Caco-2 (cell line): ENCODE data around the gene C1GALT1C1. TPM values are rescaled to one million over a fixed set of nuclear protein-coding genes. Genes with fewer than 3 reads are reported as not detected.

Experiments used
- BruUV-seq: library from RNA; stranded (reverse); fragments of 400-500 nt; replicated peaks from 2 replicates; lab custom pipeline; 2021; lab: Mats Ljungman, UMichigan
- CTCF ChIA-PET: fragments of 300-600 bp; sonication (Branson Sonifier 250); formaldehyde crosslinking; loops from one replicate; lab custom pipeline; 2022; ENCODE audit warnings: antibody characterized with exemption; lab: Charles Lee
- POLR2A ChIA-PET: fragments of 300-600 bp; sonication (Branson Sonifier 250); formaldehyde crosslinking; loops from one replicate; lab custom pipeline; 2022; ENCODE audit warnings: antibody characterized with exemption; lab: Charles Lee
- DNase-seq, 2 experiments: peaks; one replicate each; pipeline versions ENCODE4 v3.0.0 to v3.0.0-alpha.2; 2020 to 2022
- H3K27me3 ChIP-seq: replicated peaks from 2 replicates; pipeline ENCODE4 v1.6.0; 2011; ENCODE audit warnings: low read length; ENCODE audit not compliant: control insufficient read depth, insufficient read depth
- H3K36me3 ChIP-seq: 2 replicates; pipeline ENCODE4 v1.5.1; 2011; ENCODE audit warnings: low read length; ENCODE audit not compliant: control insufficient read depth, insufficient read depth
- H3K4me1 ChIP-seq: fragments of 250-450 bp; sonication (Bioruptor Pico); 2 replicates; pipeline ENCODE4 v1.5.1; 2020; ENCODE audit warnings: mild to moderate bottlenecking
- H3K4me3 ChIP-seq: 2 replicates; pipeline ENCODE4 v1.5.1; 2011; ENCODE audit warnings: low read depth, mild to moderate bottlenecking, control low read depth, low read length
- H3K9me3 ChIP-seq: fragments of 250-450 bp; sonication (Bioruptor Pico); 2 replicates; pipeline ENCODE4 v1.5.1; 2020; ENCODE audit warnings: mild to moderate bottlenecking, moderate library complexity
- H3K27ac Mint-ChIP-seq: one replicate; pipeline ENCODE4 v1.8.0; 2022; ENCODE audit warnings: mixed read lengths; ENCODE audit not compliant: unreplicated experiment
- H3K27me3 Mint-ChIP-seq: one replicate; pipeline ENCODE4 v1.8.0; 2022; ENCODE audit warnings: mixed read lengths; ENCODE audit not compliant: insufficient read depth, unreplicated experiment
- H3K36me3 Mint-ChIP-seq: one replicate; pipeline ENCODE4 v1.8.0; 2022; ENCODE audit warnings: mild to moderate bottlenecking, mixed read lengths; ENCODE audit not compliant: insufficient read depth, unreplicated experiment
- H3K4me1 Mint-ChIP-seq: one replicate; pipeline ENCODE4 v1.8.0; 2022; ENCODE audit warnings: low read depth, mixed read lengths; ENCODE audit not compliant: unreplicated experiment
- H3K4me3 Mint-ChIP-seq: one replicate; pipeline ENCODE4 v1.8.0; 2022; ENCODE audit warnings: mild to moderate bottlenecking, moderate library complexity, mixed read lengths; ENCODE audit not compliant: unreplicated experiment
- H3K9me3 Mint-ChIP-seq: one replicate; pipeline ENCODE4 v1.8.0; 2022; ENCODE audit warnings: mixed read lengths; ENCODE audit not compliant: unreplicated experiment
- intact Hi-C: fragments of 100-400 bp; cut with micrococcal nuclease; formaldehyde crosslinking; loops from one replicate; pipeline ENCODE4 v1.10.0; 2022; ENCODE audit not compliant: unreplicated experiment
- total RNA-seq: library from RNA; stranded (reverse); gene quantifications from 2 replicates; pipeline ENCODE4 v1.2.3, GENCODE V29; 2022
- TF ChIP-seq, protein P1 (sequence below), 2 experiments: fragments of 200-600 bp in 1 of 2; IDR thresholded peaks; 1 replicate in 1 of 2; 2 replicates in 1 of 2; pipeline versions ENCODE4 v1.5.1 to v1.8.0; 2011 to 2022; ENCODE audit warnings: antibody characterized with exemption in 1 of 2, control low read depth in 1 of 2, inconsistent platforms in 1 of 2, low read depth in 1 of 2, low read length in 1 of 2, mild to moderate bottlenecking in 1 of 2, moderate library complexity in 1 of 2; ENCODE audit not compliant: insufficient read depth in 1 of 2, severe bottlenecking in 1 of 2, unreplicated experiment in 1 of 2

The C1GALT1C1 gene
- total RNA-seq, 1 experiment from 2014 or later, result 12.7 TPM

DNA sequence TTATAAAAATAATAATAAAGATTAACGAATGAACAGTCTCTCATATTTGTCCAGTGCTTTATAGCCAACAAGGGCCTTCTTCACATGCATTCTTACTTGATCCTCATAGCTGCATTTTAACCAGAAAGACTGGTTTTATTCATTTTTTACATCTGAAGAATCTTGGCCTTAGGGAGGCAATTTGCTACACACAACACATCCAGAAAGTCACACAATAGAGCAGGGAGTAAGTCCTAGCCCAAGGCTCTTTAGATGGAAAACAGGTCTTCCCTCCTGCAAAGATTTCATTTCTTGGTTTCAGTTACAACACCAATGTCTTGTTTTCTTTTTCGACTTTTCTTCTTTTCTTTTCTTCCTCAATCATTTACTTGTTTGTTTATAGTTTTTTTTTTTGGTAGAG is 13.0 kb upstream of the C1GALT1C1 start:
- H3K36me3 Mint-ChIP-seq, result no peaks in the 10 kb centered on the region

DNA sequence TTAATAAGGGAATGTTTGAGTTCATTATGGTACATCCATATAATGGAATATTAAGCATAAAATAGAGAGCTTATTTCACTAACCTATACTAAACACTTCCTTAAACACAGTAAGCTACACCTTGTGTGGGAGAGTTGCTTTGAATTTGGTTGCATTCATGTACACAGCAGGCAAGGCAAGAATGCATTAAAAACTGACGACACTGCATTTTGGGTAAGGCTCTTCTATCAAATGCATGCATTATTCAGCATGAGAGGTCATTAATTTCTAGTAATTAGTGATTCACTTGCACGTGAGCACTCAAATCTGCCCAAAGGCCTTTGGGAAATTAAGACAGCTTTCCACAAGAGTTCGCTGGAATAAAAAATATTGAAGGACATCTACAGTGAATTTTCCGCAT is 8.8 kb upstream of the C1GALT1C1 start:
- no peak overlapping the region for H3K4me3 Mint-ChIP-seq
- no peak overlapping the region for H3K27ac Mint-ChIP-seq
- ChIA-PET CTCF (no interaction called here), POLR2A (no interaction called here)
- BruUV-seq, result no TSS peak
- H3K27me3 ChIP-seq, result no peaks in the 10 kb centered on the region
- H3K4me1 Mint-ChIP-seq, result no peaks in the 10 kb centered on the region
- no peaks in the 10 kb centered on the region for H3K27me3 Mint-ChIP-seq
- no peaks in the 10 kb centered on the region for H3K36me3 Mint-ChIP-seq
- no peaks in the 10 kb centered on the region for H3K4me1 ChIP-seq
- no peaks in the 10 kb centered on the region for H3K9me3 ChIP-seq
- intact Hi-C loops, result no loop called here
- H3K4me3 ChIP-seq, result no peak overlapping the region
- H3K9me3 Mint-ChIP-seq, result no peaks in the 10 kb centered on the region
- no peaks in the 10 kb centered on the region for H3K36me3 ChIP-seq
- no peak for DNase-seq
- TF ChIP-seq, protein P1, sequence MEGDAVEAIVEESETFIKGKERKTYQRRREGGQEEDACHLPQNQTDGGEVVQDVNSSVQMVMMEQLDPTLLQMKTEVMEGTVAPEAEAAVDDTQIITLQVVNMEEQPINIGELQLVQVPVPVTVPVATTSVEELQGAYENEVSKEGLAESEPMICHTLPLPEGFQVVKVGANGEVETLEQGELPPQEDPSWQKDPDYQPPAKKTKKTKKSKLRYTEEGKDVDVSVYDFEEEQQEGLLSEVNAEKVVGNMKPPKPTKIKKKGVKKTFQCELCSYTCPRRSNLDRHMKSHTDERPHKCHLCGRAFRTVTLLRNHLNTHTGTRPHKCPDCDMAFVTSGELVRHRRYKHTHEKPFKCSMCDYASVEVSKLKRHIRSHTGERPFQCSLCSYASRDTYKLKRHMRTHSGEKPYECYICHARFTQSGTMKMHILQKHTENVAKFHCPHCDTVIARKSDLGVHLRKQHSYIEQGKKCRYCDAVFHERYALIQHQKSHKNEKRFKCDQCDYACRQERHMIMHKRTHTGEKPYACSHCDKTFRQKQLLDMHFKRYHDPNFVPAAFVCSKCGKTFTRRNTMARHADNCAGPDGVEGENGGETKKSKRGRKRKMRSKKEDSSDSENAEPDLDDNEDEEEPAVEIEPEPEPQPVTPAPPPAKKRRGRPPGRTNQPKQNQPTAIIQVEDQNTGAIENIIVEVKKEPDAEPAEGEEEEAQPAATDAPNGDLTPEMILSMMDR (IDR thresholded peaks at IDR 0.05; ENCODE audit: insufficient read depth in 1 of 2, low read depth in 1 of 2, low read length in 1 of 2, severe bottlenecking in 1 of 2, unreplicated experiment in 1 of 2), result no peak

More for the DNA sequence above, 13.0 kb upstream of the C1GALT1C1 start:
- POLR2A ChIA-PET, result no interaction called here
- no peak for DNase-seq
- intact Hi-C loops, result no loop called here
- no TSS peak for BruUV-seq
- Histone ChIP-seq H3K36me3 (no peaks in the 10 kb centered on the region), H3K27me3 (no peaks in the 10 kb centered on the region), H3K9me3 (no peaks in the 10 kb centered on the region), H3K4me3 (no peak overlapping the region), H3K4me1 (no peaks in the 10 kb centered on the region)
- H3K27ac Mint-ChIP-seq, result no peak overlapping the region
- TF ChIP-seq, protein P1 (IDR thresholded peaks at IDR 0.05; ENCODE audit: insufficient read depth in 1 of 2, low read depth in 1 of 2, low read length in 1 of 2, severe bottlenecking in 1 of 2, unreplicated experiment in 1 of 2), result no peak
- no peaks in the 10 kb centered on the region for H3K9me3 Mint-ChIP-seq
- H3K27me3 Mint-ChIP-seq, result no peaks in the 10 kb centered on the region
- no peak overlapping the region for H3K4me3 Mint-ChIP-seq
- H3K4me1 Mint-ChIP-seq, result no peaks in the 10 kb centered on the region
- CTCF ChIA-PET, result no interaction called here

DNA sequence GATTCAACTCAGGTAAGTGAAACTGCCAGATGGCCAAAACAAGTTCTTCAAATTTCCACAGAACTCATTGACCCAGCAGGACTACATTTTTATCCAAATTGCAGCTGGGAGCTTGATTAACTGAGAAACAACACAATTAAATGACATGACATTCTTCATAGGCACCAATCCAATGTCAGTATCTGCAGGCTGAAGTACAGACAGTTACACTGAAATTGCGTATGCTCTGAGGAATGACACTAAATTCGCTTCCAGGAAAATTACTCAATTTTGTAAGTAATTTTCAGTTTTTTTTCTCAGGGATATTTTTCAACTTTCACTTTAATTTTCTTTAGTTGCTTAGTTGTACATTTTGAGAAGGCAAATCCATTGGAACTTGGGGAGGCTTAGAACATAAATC is 4.5 kb downstream of the C1GALT1C1 start:
- CTCF ChIA-PET, result no interaction called here
- Histone ChIP-seq H3K27me3 (no peaks in the 10 kb centered on the region), H3K4me1 (no peaks in the 10 kb centered on the region), H3K36me3 (no peaks in the 10 kb centered on the region), H3K4me3 (no peak overlapping the region), H3K9me3 (no peaks in the 10 kb centered on the region)
- no peak for DNase-seq
- Mint-ChIP-seq H3K36me3 (no peaks in the 10 kb centered on the region), H3K27me3 (no peaks in the 10 kb centered on the region), H3K4me1 (no peaks in the 10 kb centered on the region), H3K9me3 (no peaks in the 10 kb centered on the region), H3K27ac (no peak overlapping the region), H3K4me3 (no peak overlapping the region)
- no TSS peak for BruUV-seq
- TF ChIP-seq, protein P1 (IDR thresholded peaks at IDR 0.05; ENCODE audit: insufficient read depth in 1 of 2, low read depth in 1 of 2, low read length in 1 of 2, severe bottlenecking in 1 of 2, unreplicated experiment in 1 of 2), result no peak
- POLR2A ChIA-PET, result no interaction called here
- intact Hi-C loops, result no loop called here
